ENCODE results near the gene TRNAU1AP.

Gene TRNAU1AP

GRCh38 chr1:28606771-28607170 lies 53.9 kb downstream of the TRNAU1AP start:
- Mint-ChIP-seq H3K27me3 (ENCODE audit: low read depth, poor library complexity) (peaks cover 2% of the 10 kb centered on the region), H3K36me3 (ENCODE audit: low read depth) (peaks cover 36% of the 10 kb centered on the region)
- TF ChIP-seq CTCF (IDR thresholded peaks at IDR 0.05), result no peak

GRCh38 chr1:28613175-28613574 lies 60.3 kb downstream of the TRNAU1AP start:
- Mint-ChIP-seq H3K36me3 (ENCODE audit: low read depth) (peaks cover 47% of the 10 kb centered on the region), H3K9me3 (no peaks in the 10 kb centered on the region), H3K27me3 (ENCODE audit: low read depth, poor library complexity) (no peaks in the 10 kb centered on the region), H3K4me1 (no peaks in the 10 kb centered on the region), H3K4me3 (no peak overlapping the region), H3K27ac (no peak overlapping the region)
- DNase-seq, result no peak
- TF ChIP-seq CTCF (IDR thresholded peaks at IDR 0.05), result no peak

More at GRCh38 chr1:28606771-28607170, 53.9 kb downstream of the TRNAU1AP start:
- Mint-ChIP-seq H3K4me3 (no peak overlapping the region), H3K27ac (no peak overlapping the region), H3K9me3 (no peaks in the 10 kb centered on the region), H3K4me1 (peaks cover 13% of the 10 kb centered on the region)
- DNase-seq, result no peak

All from nephron progenitor cell (in vitro differentiated cells).